ENCODE data around the gene EIF3D. TPM values are rescaled to one million over a fixed set of nuclear protein-coding genes. Genes with fewer than 3 reads are reported as not detected.
A peak's percentile ranks its signal among the peaks of the same experiment; 100 is the strongest.

Gene EIF3D
- total RNA-seq, 1 experiment from 2014 or later = 151 TPM

DNA sequence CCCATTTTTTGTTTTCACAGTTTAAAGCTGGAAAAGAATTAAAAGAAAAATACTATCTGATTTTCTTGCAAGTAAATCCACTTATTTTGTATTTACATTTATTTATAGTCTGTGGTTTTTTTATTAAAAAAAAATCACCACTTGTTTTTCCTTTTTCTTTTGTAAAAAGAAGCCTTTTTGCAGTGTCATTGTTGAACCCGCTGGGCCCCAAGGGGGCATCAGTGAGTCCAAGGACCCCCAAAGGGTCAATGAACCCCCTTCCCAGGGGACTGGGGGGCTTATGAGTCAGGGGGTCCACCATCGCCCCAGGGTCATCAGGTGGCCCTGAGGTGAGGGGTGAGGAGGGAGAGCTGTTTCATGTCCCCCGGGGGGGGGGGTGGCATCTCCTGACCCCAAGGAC lies 34.0 kb upstream of the EIF3D start:
- BruUV-seq (replicated peaks) = no TSS peak
- no peaks in the 10 kb centered on the region for H3K36me3 ChIP-seq (ENCODE audit: control insufficient read depth, insufficient read depth, low read length)
- POLR2A ChIA-PET = no interaction called here
- H3K4me3 ChIP-seq (ENCODE audit: low read depth in 2 of 2, low read length in 2 of 2) = no peak overlapping the region
- H3K9me3 ChIP-seq (ENCODE audit: control insufficient read depth, insufficient read depth, low read depth, low read length) = no peaks in the 10 kb centered on the region
- ATAC-seq (no peak), DNase-seq (ENCODE audit: low read depth, low spot score) (no peak)
- H3K27me3 ChIP-seq (ENCODE audit: control insufficient read depth, insufficient read depth, low read length) = no peaks in the 10 kb centered on the region
- 0 out of 2 replicates have a peak, but pooled peaks cover 6% of the 10 kb centered on the region for H3K4me1 ChIP-seq (ENCODE audit: control insufficient read depth, insufficient read depth, low read length)
- intact Hi-C loops (cut with micrococcal nuclease; ENCODE audit: unreplicated experiment) (no loop called here), in situ Hi-C loops (cut with HindIII; ENCODE audit: low pct_unique_long_range_greater_than_20kb, low sequenced_read_pairs) (no loop called here)
- CTCF ChIA-PET = no interaction called here
- TF ChIP-seq POLR2AphosphoS5 (IDR thresholded peaks at IDR 0.05; ENCODE audit: low read depth, low read length) (no peak), TCF7L2 (IDR thresholded peaks at IDR 0.05; ENCODE audit: low read depth, low read length) (no peak), SIN3A (IDR thresholded peaks at IDR 0.05; ENCODE audit: borderline replicate concordance, insufficient read depth, low read depth, low read length) (no peak)
- TF ChIP-seq, protein P1, sequence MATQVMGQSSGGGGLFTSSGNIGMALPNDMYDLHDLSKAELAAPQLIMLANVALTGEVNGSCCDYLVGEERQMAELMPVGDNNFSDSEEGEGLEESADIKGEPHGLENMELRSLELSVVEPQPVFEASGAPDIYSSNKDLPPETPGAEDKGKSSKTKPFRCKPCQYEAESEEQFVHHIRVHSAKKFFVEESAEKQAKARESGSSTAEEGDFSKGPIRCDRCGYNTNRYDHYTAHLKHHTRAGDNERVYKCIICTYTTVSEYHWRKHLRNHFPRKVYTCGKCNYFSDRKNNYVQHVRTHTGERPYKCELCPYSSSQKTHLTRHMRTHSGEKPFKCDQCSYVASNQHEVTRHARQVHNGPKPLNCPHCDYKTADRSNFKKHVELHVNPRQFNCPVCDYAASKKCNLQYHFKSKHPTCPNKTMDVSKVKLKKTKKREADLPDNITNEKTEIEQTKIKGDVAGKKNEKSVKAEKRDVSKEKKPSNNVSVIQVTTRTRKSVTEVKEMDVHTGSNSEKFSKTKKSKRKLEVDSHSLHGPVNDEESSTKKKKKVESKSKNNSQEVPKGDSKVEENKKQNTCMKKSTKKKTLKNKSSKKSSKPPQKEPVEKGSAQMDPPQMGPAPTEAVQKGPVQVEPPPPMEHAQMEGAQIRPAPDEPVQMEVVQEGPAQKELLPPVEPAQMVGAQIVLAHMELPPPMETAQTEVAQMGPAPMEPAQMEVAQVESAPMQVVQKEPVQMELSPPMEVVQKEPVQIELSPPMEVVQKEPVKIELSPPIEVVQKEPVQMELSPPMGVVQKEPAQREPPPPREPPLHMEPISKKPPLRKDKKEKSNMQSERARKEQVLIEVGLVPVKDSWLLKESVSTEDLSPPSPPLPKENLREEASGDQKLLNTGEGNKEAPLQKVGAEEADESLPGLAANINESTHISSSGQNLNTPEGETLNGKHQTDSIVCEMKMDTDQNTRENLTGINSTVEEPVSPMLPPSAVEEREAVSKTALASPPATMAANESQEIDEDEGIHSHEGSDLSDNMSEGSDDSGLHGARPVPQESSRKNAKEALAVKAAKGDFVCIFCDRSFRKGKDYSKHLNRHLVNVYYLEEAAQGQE (IDR thresholded peaks at IDR 0.05; ENCODE audit: insufficient read depth in 1 of 2, low read depth in 2 of 2, low read length in 1 of 2) = no peak
- TF ChIP-seq, protein P2, sequence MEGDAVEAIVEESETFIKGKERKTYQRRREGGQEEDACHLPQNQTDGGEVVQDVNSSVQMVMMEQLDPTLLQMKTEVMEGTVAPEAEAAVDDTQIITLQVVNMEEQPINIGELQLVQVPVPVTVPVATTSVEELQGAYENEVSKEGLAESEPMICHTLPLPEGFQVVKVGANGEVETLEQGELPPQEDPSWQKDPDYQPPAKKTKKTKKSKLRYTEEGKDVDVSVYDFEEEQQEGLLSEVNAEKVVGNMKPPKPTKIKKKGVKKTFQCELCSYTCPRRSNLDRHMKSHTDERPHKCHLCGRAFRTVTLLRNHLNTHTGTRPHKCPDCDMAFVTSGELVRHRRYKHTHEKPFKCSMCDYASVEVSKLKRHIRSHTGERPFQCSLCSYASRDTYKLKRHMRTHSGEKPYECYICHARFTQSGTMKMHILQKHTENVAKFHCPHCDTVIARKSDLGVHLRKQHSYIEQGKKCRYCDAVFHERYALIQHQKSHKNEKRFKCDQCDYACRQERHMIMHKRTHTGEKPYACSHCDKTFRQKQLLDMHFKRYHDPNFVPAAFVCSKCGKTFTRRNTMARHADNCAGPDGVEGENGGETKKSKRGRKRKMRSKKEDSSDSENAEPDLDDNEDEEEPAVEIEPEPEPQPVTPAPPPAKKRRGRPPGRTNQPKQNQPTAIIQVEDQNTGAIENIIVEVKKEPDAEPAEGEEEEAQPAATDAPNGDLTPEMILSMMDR (IDR thresholded peaks at IDR 0.05) = no peak
- peak overlapping the region; percentile 48; the same call in 1 of the 2 replicates for H3K27ac ChIP-seq (ENCODE audit: low read length)

DNA sequence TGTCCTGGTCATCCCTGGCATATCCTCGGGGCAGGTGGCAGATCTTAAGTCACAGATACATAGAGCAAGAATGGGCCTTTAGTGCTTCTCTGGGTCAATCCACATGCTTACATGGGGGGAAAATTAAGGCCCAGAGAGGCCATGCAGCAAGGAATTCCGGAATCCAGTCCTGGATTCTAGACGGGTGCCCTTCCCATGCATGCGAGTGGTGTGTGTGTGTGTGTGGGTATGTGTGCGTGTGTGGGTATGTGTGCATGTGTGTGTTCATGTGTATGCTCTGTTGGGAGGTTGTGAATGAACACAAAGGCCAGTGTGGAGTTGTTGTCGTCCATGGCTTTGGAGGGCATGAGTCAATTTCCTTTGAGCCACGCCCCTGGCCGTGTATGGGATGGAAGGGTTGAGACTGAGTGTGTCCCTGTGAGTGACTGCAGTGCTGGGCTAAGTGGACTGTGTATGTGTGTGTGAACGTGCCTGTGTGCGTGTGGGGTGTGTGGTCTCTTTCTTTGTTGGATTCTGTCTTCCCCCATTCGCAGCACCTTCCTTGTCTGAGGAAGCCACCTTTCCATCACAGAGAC lies 33.4 kb upstream of the EIF3D start:
- ChIA-PET CTCF (no interaction called here), POLR2A (interaction anchor here (0.6 kb wide), 1 partner anchor 17 kb away, joined by 5 read pairs; no protein-coding TSS in a partner anchor)
- H3K4me3 ChIP-seq (ENCODE audit: low read depth in 2 of 2, low read length in 2 of 2) = no peak overlapping the region
- no peaks in the 10 kb centered on the region for H3K36me3 ChIP-seq (ENCODE audit: control insufficient read depth, insufficient read depth, low read length)
- no peaks in the 10 kb centered on the region for H3K27me3 ChIP-seq (ENCODE audit: control insufficient read depth, insufficient read depth, low read length)
- no TSS peak for BruUV-seq (replicated peaks)
- peak overlapping the region; percentile 48; the same call in 1 of the 2 replicates for H3K27ac ChIP-seq (ENCODE audit: low read length)
- TF ChIP-seq SIN3A (IDR thresholded peaks at IDR 0.05; ENCODE audit: borderline replicate concordance, insufficient read depth, low read depth, low read length) (no peak), POLR2AphosphoS5 (IDR thresholded peaks at IDR 0.05; ENCODE audit: low read depth, low read length) (no peak), TCF7L2 (IDR thresholded peaks at IDR 0.05; ENCODE audit: low read depth, low read length) (no peak)
- TF ChIP-seq, protein P1 (IDR thresholded peaks at IDR 0.05; ENCODE audit: insufficient read depth in 1 of 2, low read depth in 2 of 2, low read length in 1 of 2) = no peak
- TF ChIP-seq, protein P2 (IDR thresholded peaks at IDR 0.05) = no peak
- ATAC-seq = peak; percentile 75; the same call in 1 of the 2 replicates
- no peaks in the 10 kb centered on the region for H3K9me3 ChIP-seq (ENCODE audit: control insufficient read depth, insufficient read depth, low read depth, low read length)
- in situ Hi-C loops (cut with HindIII; ENCODE audit: low pct_unique_long_range_greater_than_20kb, low sequenced_read_pairs) (no loop called here), intact Hi-C loops (cut with micrococcal nuclease; ENCODE audit: unreplicated experiment) (no loop called here)
- no peak for DNase-seq (ENCODE audit: low read depth, low spot score)
- 0 out of 2 replicates have a peak, but pooled peaks cover 6% of the 10 kb centered on the region for H3K4me1 ChIP-seq (ENCODE audit: control insufficient read depth, insufficient read depth, low read length)

Data from Panc1 (cell line).